Measurements from ENCODE around the gene IL1RAP. TPM values are rescaled to one million over a fixed set of nuclear protein-coding genes. Genes with fewer than 3 reads are reported as not detected.

IL1RAP gene
- total RNA-seq, 2 experiments from 2014 or later, result 14.2 to 15.2 TPM

DNA sequence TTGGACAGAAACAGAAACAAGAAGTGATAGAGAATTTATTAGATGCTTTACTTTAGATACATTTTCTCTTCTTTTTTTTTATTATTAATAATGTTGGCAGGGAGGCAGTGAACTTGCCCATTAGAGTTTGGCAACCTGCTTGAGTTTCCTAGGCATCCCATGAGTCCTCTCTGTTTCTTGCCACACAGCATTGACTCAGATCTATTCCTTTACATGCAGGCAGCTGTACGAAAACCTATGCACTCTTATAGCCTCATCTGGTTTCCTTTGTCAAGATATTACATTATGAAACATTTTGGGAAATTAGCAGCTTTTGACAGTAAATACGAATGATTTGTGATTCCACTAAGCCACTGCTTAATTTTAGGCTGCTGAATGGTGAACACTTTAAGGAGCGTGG, 23.3 kb downstream of the IL1RAP start:
- Mint-ChIP-seq H3K36me3 (ENCODE audit: low read depth) (peaks cover 39% of the 10 kb centered on the region), H3K9me3 (no peaks in the 10 kb centered on the region), H3K4me3 (no peak overlapping the region), H3K4me1 (peaks cover 36% of the 10 kb centered on the region), H3K27ac (no peak overlapping the region), H3K27me3 (no peaks in the 10 kb centered on the region)
- POLR2A ChIA-PET, result no interaction called here
- no peak for DNase-seq
- CTCF ChIA-PET, result no interaction called here

DNA sequence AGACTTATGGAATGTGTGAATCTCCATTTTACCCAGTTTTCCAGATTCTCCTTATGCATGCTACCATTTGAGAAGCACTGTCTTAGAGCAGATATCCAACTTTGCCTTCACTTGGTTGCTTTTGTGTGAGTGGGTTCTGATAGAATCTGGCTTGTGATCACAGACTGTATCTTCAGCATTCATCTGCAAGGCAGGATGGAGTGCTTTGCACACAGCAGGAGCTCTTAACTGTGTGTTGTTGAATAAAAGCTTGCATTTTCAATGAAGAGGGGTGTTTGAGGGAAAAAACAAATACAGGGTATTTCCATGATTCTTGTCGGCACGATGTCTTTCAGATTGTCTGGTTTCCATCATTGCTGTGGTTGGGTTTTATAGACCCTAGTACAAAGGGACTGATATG, 24.4 kb downstream of the IL1RAP start:
- Mint-ChIP-seq H3K36me3 (ENCODE audit: low read depth) (peaks cover 31% of the 10 kb centered on the region), H3K27ac (no peak overlapping the region), H3K9me3 (no peaks in the 10 kb centered on the region), H3K4me3 (no peak overlapping the region), H3K27me3 (no peaks in the 10 kb centered on the region), H3K4me1 (peaks cover 34% of the 10 kb centered on the region)
- CTCF ChIA-PET, result interaction anchor here (2.3 kb wide), 1 partner anchor 23 kb away, joined by 6 read pairs; no protein-coding TSS in a partner anchor
- DNase-seq, result no peak
- POLR2A ChIA-PET, result no interaction called here

DNA sequence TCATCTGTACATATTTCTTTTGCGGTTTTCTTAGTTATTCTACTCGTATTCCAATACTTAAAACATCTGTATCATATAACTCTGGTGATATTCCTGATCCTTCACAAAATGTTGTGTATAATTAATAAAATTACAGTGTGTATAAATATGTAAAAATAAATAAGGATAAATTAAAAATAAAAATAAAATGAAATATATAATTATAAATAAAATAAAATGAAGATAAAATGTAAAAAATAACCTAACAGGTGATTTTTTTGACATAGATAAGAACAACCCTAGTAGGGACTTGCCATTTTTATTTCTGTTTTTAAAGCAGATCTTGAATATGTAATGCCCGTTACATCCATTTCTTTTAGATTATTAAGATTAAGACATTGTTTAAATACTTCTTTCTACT, 25.6 kb downstream of the IL1RAP start:
- Mint-ChIP-seq H3K36me3 (ENCODE audit: low read depth) (peaks cover 28% of the 10 kb centered on the region), H3K9me3 (no peaks in the 10 kb centered on the region), H3K27me3 (no peaks in the 10 kb centered on the region), H3K4me1 (peaks cover 24% of the 10 kb centered on the region), H3K4me3 (no peak overlapping the region), H3K27ac (no peak overlapping the region)
- POLR2A ChIA-PET, result no interaction called here
- CTCF ChIA-PET, result interaction anchor here (2.3 kb wide), 1 partner anchor 24 kb away, joined by 6 read pairs; no protein-coding TSS in a partner anchor
- no peak for DNase-seq

DNA sequence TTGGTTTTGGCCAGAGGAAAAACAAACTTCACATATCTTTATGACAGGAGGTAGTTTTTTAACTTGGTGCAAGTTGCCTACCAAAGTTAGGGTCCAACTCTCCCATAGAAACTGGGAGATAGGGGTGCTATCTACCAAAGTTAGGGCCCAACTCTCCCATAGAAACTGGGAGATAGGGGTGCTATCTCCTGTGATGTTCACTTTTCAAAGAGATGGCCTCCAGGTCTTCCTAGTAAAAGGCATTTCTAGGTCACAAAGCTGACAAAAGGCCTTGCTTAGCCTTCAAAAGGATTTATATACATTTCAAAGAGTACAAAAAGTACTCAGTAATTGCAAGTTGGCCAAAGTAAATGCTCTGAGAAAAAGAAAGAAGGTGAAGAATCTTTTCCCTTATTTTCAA, 27.1 kb downstream of the IL1RAP start:
- Mint-ChIP-seq H3K4me1 (peaks cover 13% of the 10 kb centered on the region), H3K36me3 (ENCODE audit: low read depth) (peaks cover 22% of the 10 kb centered on the region), H3K27ac (no peak overlapping the region), H3K9me3 (no peaks in the 10 kb centered on the region), H3K4me3 (no peak overlapping the region), H3K27me3 (no peaks in the 10 kb centered on the region)
- no peak for DNase-seq
- ChIA-PET POLR2A (no interaction called here), CTCF (no interaction called here)

DNA sequence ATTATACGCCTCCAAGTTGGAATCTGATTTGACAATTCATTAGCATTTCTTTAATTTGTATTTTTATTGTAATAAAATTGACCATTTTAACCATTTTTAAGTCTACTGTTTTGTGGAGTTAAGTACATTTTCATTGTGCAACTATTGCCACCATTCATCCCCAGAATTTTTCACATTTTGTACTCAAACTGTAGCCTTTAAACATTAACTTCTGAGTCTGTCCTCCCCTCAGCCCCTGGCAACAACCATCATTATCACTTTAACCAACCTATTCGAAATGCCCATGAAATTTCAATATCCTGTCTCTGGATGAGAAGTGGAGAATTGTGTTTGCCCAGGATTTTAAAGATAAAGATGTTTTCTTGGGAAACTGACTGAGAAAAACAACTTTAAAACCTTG, 27.7 kb downstream of the IL1RAP start:
- POLR2A ChIA-PET, result no interaction called here
- H3K27ac Mint-ChIP-seq, result no peak overlapping the region

DNA sequence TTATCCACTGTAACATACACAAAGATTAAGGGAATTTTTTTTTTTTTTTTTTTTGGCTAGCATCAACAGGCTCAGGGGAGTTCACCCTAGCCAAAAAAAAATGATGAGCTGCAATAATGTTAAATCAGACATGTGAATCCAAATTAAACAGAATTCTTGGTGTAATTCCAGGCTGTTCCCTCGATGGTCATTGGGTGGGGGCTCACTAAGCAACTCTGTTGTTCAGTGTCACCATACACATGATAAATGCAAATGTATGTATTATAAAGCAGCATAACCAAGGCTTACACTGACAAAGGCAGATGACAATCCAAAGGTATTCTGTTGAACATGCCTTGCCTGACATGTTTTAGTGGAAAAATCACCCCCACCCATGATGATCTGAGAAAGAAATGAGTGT, 29.0 kb downstream of the IL1RAP start:
- DNase-seq, result no peak
- Mint-ChIP-seq H3K36me3 (ENCODE audit: low read depth) (peaks cover 29% of the 10 kb centered on the region), H3K27me3 (no peaks in the 10 kb centered on the region)

More for the DNA sequence above, 27.7 kb downstream of the IL1RAP start:
- DNase-seq, result no peak
- Mint-ChIP-seq H3K27me3 (no peaks in the 10 kb centered on the region), H3K4me3 (no peak overlapping the region), H3K9me3 (no peaks in the 10 kb centered on the region), H3K36me3 (ENCODE audit: low read depth) (peaks cover 26% of the 10 kb centered on the region), H3K4me1 (peaks cover 10% of the 10 kb centered on the region)
- CTCF ChIA-PET, result no interaction called here

DNA sequence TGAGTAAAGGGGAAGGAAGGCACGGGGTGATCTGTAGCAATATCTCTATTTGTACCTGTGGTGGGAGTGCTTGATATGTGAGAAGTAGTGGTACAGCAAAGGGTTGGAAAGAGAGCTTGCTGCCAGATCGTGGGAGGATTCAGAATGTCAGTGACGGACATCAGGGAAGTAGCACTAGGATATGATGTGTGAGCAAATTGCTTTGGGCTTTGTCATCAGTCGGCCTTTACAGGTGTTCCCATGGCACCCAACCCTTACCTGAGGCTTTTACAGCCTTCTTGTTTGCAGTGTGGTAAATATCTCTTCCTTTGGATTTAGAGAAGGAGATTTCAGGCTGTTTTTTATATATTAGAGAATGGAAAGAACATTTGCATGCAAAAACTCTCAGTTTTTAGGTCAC, 29.8 kb downstream of the IL1RAP start:
- H3K36me3 Mint-ChIP-seq (ENCODE audit: low read depth), result peaks cover 23% of the 10 kb centered on the region
- peaks cover 1% of the 10 kb centered on the region for H3K4me1 Mint-ChIP-seq
- no peaks in the 10 kb centered on the region for H3K9me3 Mint-ChIP-seq
- no peak for DNase-seq
- ChIA-PET POLR2A (no interaction called here), CTCF (no interaction called here)
- H3K27me3 Mint-ChIP-seq, result no peaks in the 10 kb centered on the region
- no peak overlapping the region for H3K27ac Mint-ChIP-seq
- H3K4me3 Mint-ChIP-seq, result no peak overlapping the region

More for the DNA sequence above, 29.0 kb downstream of the IL1RAP start:
- Mint-ChIP-seq H3K9me3 (no peaks in the 10 kb centered on the region), H3K4me1 (peaks cover 8% of the 10 kb centered on the region), H3K27ac (no peak overlapping the region), H3K4me3 (no peak overlapping the region)
- ChIA-PET CTCF (no interaction called here), POLR2A (no interaction called here)

DNA sequence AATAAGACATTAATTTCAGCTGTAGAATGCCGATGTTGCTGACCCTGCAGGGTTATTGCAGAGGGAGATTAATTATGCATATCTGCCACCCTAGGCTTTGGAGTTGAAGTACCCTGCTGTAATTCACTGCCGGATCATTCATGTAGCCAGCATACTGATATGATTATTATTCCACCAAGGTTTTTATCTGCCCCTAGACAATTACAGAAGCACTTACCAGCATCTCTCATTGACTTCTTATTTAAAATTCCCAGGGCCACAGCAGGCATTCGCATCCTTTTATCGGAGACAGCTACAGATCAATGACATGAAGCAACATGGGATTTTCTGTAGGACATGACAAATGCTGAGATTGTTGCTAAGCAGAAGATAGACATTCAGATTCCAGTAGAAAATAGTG, 31.3 kb downstream of the IL1RAP start:
- H3K9me3 Mint-ChIP-seq, result no peaks in the 10 kb centered on the region
- no peak overlapping the region for H3K4me3 Mint-ChIP-seq
- ChIA-PET POLR2A (no interaction called here), CTCF (no interaction called here)
- DNase-seq, result no peak
- no peaks in the 10 kb centered on the region for H3K4me1 Mint-ChIP-seq
- H3K27ac Mint-ChIP-seq, result no peak overlapping the region
- H3K36me3 Mint-ChIP-seq (ENCODE audit: low read depth), result peaks cover 22% of the 10 kb centered on the region
- no peaks in the 10 kb centered on the region for H3K27me3 Mint-ChIP-seq

DNA sequence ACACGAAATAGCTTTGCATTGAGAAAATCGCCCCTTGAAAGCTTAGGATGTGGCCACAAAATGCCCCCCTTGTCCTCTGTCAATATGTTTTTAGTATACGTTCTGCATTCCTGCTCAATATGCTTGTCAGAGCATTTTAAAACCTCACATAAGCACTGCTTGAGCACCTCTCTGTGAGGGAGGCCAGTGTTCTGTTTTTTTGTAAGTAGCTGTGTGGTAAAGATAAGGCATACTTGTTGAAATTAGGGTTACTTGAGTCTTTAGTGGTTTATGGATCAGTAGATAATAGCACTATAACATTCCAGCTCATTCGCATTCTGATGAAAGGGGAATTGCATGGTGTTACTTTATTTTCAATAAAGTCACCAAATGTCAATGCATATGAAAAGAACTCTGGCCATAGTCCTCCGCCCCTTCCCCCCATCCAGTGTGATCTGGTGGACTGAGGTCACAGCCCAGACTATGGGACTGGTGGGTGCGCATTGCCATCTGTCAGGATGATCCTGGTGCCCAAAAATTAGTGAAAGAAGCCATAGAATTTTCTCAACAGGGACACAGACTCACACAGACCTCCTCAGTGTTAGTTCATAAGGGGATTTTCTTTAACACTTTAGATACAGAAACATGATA, 33.1 kb downstream of the IL1RAP start:
- Mint-ChIP-seq H3K27ac (no peak overlapping the region), H3K9me3 (peaks cover 2% of the 10 kb centered on the region), H3K27me3 (no peaks in the 10 kb centered on the region), H3K36me3 (ENCODE audit: low read depth) (peaks cover 27% of the 10 kb centered on the region), H3K4me3 (no peak overlapping the region), H3K4me1 (no peaks in the 10 kb centered on the region)
- ChIA-PET CTCF (no interaction called here), POLR2A (no interaction called here)
- DNase-seq, result no peak

DNA sequence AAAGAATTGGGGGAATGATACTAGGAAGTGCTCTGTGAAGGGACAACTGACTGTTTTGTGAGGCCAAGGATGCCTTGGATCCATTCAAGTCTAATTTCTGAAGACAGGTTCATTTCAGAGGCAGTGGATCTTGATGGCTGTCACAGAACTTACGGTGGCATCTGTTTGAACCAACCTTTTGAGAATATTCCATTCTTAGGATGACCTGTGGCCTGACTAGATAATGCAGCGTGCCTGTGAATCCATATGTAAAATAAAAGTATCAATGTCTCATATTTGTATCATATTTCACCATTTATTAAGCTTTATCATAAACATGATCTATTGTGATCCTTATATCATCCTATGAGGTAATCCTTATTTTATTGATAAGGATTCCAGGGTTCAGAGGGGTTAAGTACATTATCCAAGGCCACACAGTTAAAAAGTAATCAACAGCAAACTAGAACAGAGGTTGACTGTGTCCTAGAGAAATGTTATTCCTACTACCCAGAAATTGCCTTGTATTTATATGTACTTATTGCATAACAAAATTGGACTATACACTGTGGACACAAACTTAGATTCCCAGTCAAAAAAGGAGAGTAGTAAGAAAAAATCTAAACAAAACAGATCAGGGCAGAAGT, 34.3 kb downstream of the IL1RAP start:
- H3K9me3 Mint-ChIP-seq, result peaks cover 4% of the 10 kb centered on the region
- DNase-seq, result no peak
- H3K27me3 Mint-ChIP-seq, result no peaks in the 10 kb centered on the region
- ChIA-PET CTCF (no interaction called here), POLR2A (no interaction called here)
- no peaks in the 10 kb centered on the region for H3K4me1 Mint-ChIP-seq
- H3K36me3 Mint-ChIP-seq (ENCODE audit: low read depth), result peaks cover 33% of the 10 kb centered on the region
- no peak overlapping the region for H3K4me3 Mint-ChIP-seq
- no peak overlapping the region for H3K27ac Mint-ChIP-seq

DNA sequence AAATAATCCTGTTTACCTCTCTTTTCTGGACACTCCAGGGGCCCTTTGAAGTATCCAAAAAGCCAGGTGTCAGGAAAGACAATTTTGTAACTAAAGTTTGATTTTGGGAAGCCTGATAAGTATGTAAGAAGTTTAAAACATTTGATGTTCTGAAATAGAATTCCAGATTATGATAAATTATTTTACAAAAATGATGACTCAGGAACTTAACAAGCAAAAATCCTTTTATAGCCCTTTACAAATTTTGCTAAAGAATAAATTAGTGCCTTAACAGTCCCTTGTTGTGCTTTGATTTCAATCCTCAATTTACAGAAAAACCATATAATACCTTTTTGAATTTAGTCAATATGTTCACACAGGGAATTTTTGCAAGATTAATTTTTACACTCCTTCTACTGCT, 38.1 kb downstream of the IL1RAP start:
- H3K27me3 Mint-ChIP-seq, result no peaks in the 10 kb centered on the region
- peaks cover 30% of the 10 kb centered on the region for H3K36me3 Mint-ChIP-seq (ENCODE audit: low read depth)
- H3K27ac Mint-ChIP-seq, result no peak overlapping the region
- DNase-seq, result no peak
- H3K4me1 Mint-ChIP-seq, result peaks cover under 1% of the 10 kb centered on the region
- POLR2A ChIA-PET, result interaction anchor here (1.1 kb wide), 1 partner anchor 39 kb away, joined by 4 read pairs; no protein-coding TSS in a partner anchor
- H3K4me3 Mint-ChIP-seq, result no peak overlapping the region
- CTCF ChIA-PET, result no interaction called here
- peaks cover 4% of the 10 kb centered on the region for H3K9me3 Mint-ChIP-seq

DNA sequence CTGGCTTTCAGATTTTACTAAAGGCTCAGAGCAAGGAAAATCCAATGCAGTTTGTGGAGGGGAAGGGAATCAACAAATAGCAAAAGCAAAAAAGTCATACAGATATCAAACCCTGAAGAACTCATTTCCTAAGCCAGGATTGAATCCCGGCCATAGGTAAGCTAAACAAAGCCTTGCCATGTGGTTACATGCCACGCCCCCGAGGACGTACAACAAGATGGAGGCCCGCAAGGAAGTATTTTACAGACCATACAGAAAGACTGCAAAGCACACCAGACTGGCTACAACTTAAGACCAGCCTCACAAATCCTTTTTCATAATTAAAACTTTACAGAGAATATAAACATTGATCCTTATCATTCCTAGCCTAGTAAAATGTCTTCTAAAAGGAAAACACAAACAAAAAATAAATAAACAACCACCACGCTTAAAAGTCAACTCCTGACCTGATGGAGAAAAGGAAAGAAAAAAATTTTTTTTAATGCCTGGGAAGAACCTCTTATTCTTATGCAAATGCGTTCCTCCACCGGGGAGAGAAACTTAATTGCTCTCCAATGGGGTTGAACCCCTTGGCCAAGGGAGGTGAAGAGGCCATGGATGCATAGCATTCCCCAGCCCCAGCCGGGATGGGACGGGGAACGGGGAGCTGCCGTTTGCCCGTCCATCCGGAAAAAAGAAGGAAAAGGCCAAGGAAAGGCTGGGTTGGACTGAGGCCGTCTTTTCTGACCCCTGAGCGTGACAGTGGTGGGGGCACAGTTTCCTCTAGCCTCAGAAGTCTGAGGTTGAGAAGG, 39.3 kb downstream of the IL1RAP start:
- CTCF ChIA-PET, result no interaction called here
- H3K27me3 Mint-ChIP-seq, result no peaks in the 10 kb centered on the region
- no peak overlapping the region for H3K27ac Mint-ChIP-seq
- DNase-seq, result no peak
- peaks cover 5% of the 10 kb centered on the region for H3K4me1 Mint-ChIP-seq
- no peak overlapping the region for H3K4me3 Mint-ChIP-seq
- POLR2A ChIA-PET, result no interaction called here
- H3K36me3 Mint-ChIP-seq (ENCODE audit: low read depth), result peaks cover 33% of the 10 kb centered on the region
- H3K9me3 Mint-ChIP-seq, result peaks cover 4% of the 10 kb centered on the region

DNA sequence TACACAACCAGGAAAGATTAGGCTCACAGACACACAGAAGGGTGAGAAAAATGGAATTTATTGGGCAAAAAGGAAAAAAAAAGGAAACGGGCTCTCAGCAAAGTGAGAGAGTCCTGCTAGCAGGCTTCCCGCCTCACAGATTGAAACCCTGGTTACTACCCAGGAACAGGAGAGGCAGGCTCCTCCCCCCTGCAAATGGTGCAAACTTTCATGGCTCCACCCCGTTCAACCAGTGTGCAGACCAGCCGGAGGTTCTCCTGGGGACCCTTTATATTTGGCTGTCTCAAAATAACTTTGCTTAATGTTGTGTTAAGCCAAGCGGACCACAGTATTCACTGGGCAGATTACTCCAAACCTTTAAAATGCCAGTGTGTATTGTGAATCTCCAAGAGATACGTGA, 40.3 kb downstream of the IL1RAP start:
- no peaks in the 10 kb centered on the region for H3K27me3 Mint-ChIP-seq
- peaks cover 40% of the 10 kb centered on the region for H3K36me3 Mint-ChIP-seq (ENCODE audit: low read depth)
- DNase-seq, result no peak
- no peak overlapping the region for H3K27ac Mint-ChIP-seq
- POLR2A ChIA-PET, result no interaction called here
- no peak overlapping the region for H3K4me3 Mint-ChIP-seq
- H3K4me1 Mint-ChIP-seq, result peaks cover 13% of the 10 kb centered on the region
- peaks cover 7% of the 10 kb centered on the region for H3K9me3 Mint-ChIP-seq
- CTCF ChIA-PET, result no interaction called here

DNA sequence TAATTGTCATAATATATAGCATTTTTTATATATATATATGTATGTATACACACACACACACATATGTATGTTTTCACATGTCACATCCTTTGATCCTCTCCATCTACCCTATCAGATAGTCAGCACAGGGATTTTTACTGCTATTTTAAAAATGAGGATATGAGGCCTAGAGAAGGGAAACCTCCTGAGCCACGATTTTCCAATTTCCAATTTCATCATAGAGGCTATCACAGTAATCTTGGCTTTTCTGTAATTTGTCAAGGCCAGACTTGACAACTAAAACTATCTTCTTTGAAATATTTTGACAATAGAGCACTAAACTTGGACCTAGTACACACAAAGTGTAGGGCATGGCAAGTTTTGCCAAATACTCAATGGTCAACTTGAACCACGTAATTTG, 42.5 kb downstream of the IL1RAP start:
- H3K27ac Mint-ChIP-seq, result no peak overlapping the region
- POLR2A ChIA-PET, result no interaction called here
- H3K4me1 Mint-ChIP-seq, result peaks cover 13% of the 10 kb centered on the region
- no peak overlapping the region for H3K4me3 Mint-ChIP-seq
- peaks cover 48% of the 10 kb centered on the region for H3K36me3 Mint-ChIP-seq (ENCODE audit: low read depth)
- H3K27me3 Mint-ChIP-seq, result no peaks in the 10 kb centered on the region
- DNase-seq, result no peak
- peaks cover 14% of the 10 kb centered on the region for H3K9me3 Mint-ChIP-seq
- CTCF ChIA-PET, result no interaction called here
